IMR-90 (cell line): ENCODE data around the gene SIGLEC11.

Source experiments
- FOS ChIP-seq: fragments of 150-350 bp; IDR thresholded peaks from 2 replicates; pipeline ENCODE4 v1.6.1; 2016; ENCODE audit warnings: low read depth, low read length
- TF ChIP-seq, protein P1 (sequence below): conservative IDR thresholded peaks from 2 replicates; pipeline ENCODE4 v1.5.1; 2012; ENCODE audit warnings: mild to moderate bottlenecking, low read depth, low read length, improper control_type of control experiment

DNA sequence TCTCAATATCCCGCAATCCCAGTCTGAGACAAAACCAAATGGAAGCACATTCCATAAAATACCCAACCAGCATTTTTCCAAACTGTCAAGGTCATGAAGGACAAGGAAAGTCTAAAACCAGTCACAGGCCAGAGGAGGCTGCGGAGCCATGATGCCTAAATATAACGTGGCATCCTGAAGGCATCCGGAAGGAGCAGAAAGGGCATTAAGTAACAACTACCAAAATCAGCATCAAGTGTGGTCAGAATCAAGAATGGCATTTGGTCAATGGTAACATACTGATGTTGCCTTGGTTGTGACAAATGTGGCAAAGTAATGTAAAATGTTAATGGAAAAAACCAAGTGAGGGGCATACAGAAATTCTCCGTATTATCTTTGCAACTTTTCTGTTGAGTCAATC, 35.5 kb downstream of the SIGLEC11 start:
- TF ChIP-seq, protein P1, sequence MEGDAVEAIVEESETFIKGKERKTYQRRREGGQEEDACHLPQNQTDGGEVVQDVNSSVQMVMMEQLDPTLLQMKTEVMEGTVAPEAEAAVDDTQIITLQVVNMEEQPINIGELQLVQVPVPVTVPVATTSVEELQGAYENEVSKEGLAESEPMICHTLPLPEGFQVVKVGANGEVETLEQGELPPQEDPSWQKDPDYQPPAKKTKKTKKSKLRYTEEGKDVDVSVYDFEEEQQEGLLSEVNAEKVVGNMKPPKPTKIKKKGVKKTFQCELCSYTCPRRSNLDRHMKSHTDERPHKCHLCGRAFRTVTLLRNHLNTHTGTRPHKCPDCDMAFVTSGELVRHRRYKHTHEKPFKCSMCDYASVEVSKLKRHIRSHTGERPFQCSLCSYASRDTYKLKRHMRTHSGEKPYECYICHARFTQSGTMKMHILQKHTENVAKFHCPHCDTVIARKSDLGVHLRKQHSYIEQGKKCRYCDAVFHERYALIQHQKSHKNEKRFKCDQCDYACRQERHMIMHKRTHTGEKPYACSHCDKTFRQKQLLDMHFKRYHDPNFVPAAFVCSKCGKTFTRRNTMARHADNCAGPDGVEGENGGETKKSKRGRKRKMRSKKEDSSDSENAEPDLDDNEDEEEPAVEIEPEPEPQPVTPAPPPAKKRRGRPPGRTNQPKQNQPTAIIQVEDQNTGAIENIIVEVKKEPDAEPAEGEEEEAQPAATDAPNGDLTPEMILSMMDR, result no peak
- no peak for TF ChIP-seq FOS
